HG02623 (cell line): Measurements from ENCODE around the gene TAS2R9.
"Not testable (repeated sequence)": the region's sequence is repeated elsewhere in the genome, so short reads cannot be mapped to it uniquely, and the experiment has no call there.

Source experiments
- ATAC-seq: cut with Tn5 transposase; IDR thresholded peaks from one replicate; pipeline ENCODE4 v1.9.1; 2021; ENCODE audit warnings: moderate library complexity; ENCODE audit not compliant: unreplicated experiment

The TAS2R9 gene, protein sequence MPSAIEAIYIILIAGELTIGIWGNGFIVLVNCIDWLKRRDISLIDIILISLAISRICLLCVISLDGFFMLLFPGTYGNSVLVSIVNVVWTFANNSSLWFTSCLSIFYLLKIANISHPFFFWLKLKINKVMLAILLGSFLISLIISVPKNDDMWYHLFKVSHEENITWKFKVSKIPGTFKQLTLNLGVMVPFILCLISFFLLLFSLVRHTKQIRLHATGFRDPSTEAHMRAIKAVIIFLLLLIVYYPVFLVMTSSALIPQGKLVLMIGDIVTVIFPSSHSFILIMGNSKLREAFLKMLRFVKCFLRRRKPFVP

GRCh38 chr12:10810068-10810467 is at the start of gene TAS2R9:
TSS of gene TAS2R9 (minus strand) at chr12:10810168. CDS start at chr12:10810075, 93 bp downstream.
- ATAC-seq = no peak

DNA sequence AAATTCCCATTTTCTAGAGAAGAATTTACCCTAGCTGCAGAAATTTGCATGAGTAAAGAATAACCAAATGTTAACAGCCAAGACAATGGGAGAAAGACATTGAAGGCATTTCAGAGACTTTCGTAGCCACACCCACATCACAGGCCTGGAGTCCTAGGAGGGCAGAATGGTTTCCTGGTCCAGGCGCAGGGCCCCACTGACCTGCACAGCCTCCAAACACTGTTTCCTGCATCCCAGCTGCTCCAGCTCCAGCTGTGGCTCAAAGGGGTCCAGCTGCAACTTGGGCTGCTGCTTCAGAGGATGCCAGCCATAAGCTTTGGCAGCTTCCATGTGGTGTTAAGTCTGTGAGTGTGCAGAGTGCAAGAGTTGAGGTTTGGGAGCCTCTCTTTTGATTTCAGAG is 45.8 kb upstream of the TAS2R9 start:
- ATAC-seq = no peak

GRCh38 chr12:10853776-10854175 is 43.8 kb upstream of the TAS2R9 start:
- no peak for ATAC-seq

GRCh38 chr12:10851243-10851858 is 41.4 kb upstream of the TAS2R9 start:
- no peak for ATAC-seq

GRCh38 chr12:10849425-10849878 is 39.5 kb upstream of the TAS2R9 start, which contains the start of gene PRR4:
TSS of gene PRR4 (minus strand) at chr12:10849475. CDS start at chr12:10849437, 38 bp downstream.
- no peak for ATAC-seq

DNA sequence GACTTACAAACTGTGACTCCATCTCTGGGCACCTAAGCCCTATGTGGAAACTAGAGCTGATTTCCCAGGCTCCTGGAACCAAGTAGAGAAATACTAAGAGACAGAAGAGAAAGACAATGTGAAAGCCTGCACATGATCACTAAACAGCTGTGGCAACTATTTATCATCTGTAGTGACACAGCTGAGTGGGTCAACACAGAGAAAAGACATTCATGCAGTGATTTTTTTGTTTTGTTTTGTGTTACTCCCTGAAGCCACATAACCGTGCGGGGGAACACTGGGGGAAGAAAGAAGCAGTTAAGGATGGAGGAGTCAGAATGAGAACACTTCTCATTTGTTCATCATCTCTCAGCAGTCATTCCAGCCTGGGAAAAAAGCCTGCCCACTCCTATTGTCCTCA is 37.8 kb upstream of the TAS2R9 start:
- no peak for ATAC-seq

DNA sequence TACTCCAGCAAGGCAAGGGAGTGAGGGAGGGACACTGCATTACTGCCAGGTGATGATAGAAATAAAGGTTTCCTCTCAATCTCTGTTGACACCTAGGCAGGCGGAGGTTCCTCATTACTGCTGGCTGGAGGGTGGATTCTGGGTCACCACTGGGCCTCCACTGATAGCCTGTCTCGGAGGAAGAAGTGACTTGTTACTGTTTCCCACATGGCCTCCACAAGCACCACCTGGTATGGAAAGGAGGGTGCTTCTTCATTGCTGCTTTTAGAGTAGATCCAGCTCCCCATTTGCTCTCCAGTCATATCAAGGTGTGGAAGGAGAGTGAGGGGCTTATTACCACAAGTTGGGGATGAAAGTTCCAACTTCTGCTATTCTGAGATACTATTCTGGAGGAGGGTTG is 32.9 kb upstream of the TAS2R9 start:
- no peak for ATAC-seq

DNA sequence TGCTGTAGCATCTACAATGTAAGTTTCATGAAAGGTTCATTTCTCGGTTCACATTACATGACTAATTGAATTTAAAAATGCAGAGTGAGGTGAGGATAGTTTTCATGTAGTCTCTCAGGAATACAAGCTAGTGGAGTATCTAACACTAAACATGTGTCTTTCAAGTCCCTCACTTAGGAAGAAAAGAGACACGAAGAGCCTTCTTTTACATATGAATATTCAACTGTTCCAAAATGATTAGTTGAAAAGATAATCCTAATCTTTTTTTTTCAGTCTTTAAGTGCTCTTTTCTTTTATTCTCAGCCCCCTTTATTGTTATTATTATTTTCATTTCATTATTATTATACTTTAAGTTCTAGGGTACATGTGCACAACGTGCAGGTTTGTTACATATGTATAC is 28.5 kb upstream of the TAS2R9 start:
- no peak for ATAC-seq

DNA sequence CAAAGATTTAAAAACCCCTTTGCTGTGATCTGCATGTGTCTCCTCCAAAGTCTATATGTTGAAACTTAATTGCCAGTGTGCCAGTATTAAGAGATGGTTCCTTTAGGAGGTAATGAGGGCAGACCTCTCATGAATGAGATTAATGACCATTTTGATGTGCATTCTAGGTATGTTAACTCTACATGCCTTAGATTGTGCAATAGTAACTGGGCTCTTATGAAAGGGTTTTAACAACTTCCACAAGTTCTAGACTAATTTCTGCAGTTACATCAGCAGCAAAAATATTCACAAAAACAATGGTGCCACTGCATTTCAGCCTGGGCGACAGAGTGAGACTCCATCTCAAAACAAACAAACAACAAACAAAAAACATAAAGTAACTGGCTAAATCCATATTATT is 20.0 kb upstream of the TAS2R9 start:
- no peak for ATAC-seq

GRCh38 chr12:10826258-10826657 is 16.3 kb upstream of the TAS2R9 start, which contains the start of gene TAS2R10:
TSS of gene TAS2R10 (minus strand) at chr12:10826358. CDS start at chr12:10826269, 89 bp downstream.
- no peak for ATAC-seq

GRCh38 chr12:10824957-10825356 is 15.0 kb upstream of the TAS2R9 start:
- no peak for ATAC-seq

DNA sequence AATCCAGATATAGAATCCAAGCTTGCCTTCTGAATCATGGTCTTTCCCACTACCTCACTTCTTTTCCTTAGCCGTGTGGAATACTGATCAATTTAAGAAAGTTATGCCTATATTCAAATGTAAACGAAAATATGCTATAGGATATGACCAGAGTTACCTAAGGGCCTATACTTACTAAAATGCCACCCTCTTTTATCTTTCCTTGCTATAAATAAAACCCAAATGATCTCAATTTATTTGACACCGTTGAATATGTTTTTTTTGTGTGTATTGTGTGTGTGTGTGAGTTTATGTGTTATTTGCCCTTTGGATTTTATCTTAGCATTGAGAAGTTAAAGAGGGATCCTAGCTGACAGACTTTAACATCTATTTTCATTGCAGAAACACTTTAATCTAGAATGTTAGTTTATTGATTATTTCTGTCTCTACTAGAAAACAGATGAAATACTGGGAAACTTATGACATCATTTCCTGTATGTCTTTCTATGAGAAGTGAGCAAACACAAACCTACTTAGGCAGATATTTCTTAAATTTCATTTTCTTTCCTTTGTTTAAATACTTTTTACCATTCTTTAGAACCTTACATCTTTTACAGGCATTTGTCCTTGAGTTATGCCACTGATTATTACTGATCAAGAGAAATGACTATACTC is 2.0 kb upstream of the TAS2R9 start:
- no peak for ATAC-seq

DNA sequence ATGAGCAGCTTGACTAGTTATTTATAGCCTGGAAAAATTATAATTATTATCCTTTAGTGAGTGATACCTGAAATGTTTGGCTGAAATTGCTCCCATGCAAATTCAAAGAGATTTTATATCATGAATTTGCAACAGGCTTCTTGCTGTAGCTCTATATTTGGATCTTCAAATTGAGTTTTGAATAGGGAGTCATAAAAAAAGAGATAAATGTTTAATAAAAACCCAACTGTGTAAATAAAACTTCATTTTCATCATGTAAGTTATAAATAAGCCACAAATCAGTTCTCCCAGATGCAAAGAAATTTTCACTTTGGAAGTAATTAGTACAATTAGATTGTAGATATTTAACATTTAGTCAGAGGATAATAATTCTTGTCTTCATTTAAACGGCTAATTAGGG is 2.8 kb downstream of the TAS2R9 start, which contains the start of gene TAS2R8:
TAS2R8 (minus strand) TSS at position 101 of the 400 bp plus-strand sequence. CDS start 306 bp downstream, outside the sequence.
- no peak for ATAC-seq

DNA sequence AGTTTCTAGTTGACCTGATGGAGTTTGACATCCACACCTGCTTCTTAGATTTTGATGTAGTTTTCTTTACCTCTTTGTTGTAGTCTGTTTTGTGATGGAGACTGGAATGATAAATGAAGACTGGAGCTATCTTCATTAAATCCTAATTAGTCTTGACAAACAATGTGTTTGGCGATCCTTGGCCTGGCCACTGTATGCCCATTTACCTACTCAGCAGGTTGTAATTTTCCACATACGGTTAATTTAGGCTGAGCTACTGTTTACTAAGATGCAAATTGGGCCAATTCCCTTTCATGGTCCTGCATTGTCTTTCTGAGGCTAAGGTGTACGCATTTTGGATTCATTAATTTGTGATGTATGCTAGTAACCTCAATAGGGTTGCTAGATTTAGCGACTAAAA is 7.4 kb downstream of the TAS2R9 start, which contains the start of gene TAS2R7:
TAS2R7 (minus strand) TSS at position 41 of the 400 bp plus-strand sequence. CDS start 57 bp downstream, outside the sequence.
- ATAC-seq = no peak

GRCh38 chr12:10801741-10802140 is 8.2 kb downstream of the TAS2R9 start:
- no peak for ATAC-seq

GRCh38 chr12:10794222-10794621 is 15.7 kb downstream of the TAS2R9 start:
- no peak for ATAC-seq

- not testable (repeated sequence) for ATAC-seq
These were observed 18.2 kb downstream of the TAS2R9 start for GRCh38 chr12:10791769-10792168.

DNA sequence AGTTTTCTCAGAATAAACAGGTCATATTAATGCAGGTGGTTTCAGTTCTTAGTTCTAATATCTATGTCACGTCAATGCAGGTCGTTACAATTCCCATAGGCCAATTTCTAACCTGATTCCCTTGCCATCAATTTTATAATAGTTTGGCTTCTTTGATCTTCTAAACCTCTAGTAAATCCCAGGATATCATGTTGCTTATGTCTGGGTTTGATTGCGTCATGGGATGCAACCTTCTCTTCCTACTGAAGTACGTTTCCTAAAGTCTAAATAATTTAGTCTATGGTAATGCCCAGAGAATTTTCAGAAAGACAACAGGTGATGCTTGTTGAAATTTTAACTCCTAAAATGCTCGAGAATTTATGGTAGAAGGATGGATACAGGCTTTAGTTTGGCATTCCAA is 26.7 kb downstream of the TAS2R9 start:
- no peak for ATAC-seq

DNA sequence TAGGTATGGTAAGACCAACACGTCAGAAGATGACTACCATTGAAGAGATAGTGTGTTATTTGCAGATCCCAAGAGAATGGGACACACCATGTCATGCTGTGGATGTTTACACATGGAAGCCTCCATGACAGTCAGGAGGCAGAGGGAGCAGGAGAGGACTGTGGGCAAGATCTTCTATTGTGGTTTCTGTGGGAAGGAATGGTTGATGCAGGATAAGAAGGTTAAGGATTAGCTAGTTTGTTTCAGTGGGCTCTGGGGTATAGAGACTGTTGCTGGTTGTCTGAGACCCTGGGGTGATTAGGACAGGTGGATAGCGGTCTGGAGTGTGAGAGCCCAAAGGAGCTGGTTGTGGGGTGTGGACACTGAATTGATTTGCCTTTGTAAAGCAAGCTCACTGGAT is 30.9 kb downstream of the TAS2R9 start:
- ATAC-seq = no peak

DNA sequence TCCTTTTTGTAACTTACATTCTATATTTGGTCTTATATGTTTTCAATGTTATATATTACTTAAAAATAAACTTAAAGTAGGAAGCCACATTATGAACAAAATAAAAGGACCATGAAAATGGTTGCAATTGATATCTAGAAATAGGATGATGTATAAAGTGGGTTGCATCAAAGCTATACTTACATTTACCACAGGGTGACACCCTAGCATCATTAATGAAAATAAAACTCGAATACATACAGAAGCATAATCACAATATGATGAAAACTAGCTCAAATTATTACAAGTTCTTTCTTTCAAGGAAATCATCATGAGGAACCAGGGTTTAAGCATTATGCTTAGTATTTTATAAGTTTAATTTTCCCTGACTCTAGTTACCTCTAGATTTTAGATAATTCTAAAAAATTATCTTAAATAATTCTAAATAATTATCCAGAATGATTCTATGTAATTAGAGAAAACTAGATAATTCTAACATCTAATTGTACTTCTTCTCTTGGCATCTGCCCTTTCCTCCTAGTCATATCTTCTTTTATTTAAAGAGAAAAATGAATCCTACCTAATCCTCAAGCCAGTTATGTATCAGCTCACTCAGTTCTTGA is 38.7 kb downstream of the TAS2R9 start:
- ATAC-seq = no peak

- no peak for ATAC-seq
These were observed 50.3 kb downstream of the TAS2R9 start for GRCh38 chr12:10759657-10760056.
